Duodenal mucosa (tissue), 2 donors: Measurements from ENCODE around the gene MRPL53.

Experiments used
- H3K27ac ChIP-seq: one replicate; pipeline ENCODE4 v1.7.0; 2013; ENCODE audit warnings: low read depth, low read length
- H3K27me3 ChIP-seq, 2 donors: one replicate each; pipeline ENCODE4 v1.7.0; 2013; ENCODE audit warnings: low read length in 2 of 2, control low read depth in 1 of 2; ENCODE audit not compliant: insufficient read depth in 2 of 2, control insufficient read depth in 1 of 2
- H3K36me3 ChIP-seq, 2 donors: one replicate each; pipeline ENCODE4 v1.7.0; 2013; ENCODE audit warnings: low read length in 2 of 2, control low read depth in 1 of 2; ENCODE audit not compliant: insufficient read depth in 2 of 2, control insufficient read depth in 1 of 2
- H3K4me1 ChIP-seq, 2 donors: one replicate each; pipeline ENCODE4 v1.7.0; 2013; ENCODE audit warnings: low read length in 2 of 2, control low read depth in 1 of 2; ENCODE audit not compliant: insufficient read depth in 2 of 2, control insufficient read depth in 1 of 2
- H3K4me3 ChIP-seq, 2 donors: one replicate each; pipeline ENCODE4 v1.7.0; 2013; ENCODE audit warnings: low read length in 2 of 2, low read depth in 1 of 2
- H3K9ac ChIP-seq, 2 donors: one replicate each; pipeline ENCODE4 v1.7.0; 2013; ENCODE audit warnings: low read length in 2 of 2, low read depth in 1 of 2
- H3K9me3 ChIP-seq, 2 donors: one replicate each; pipeline ENCODE4 v1.7.0; 2013; ENCODE audit warnings: low read length in 2 of 2, control low read depth in 1 of 2; ENCODE audit not compliant: control insufficient read depth in 1 of 2

MRPL53 gene

DNA sequence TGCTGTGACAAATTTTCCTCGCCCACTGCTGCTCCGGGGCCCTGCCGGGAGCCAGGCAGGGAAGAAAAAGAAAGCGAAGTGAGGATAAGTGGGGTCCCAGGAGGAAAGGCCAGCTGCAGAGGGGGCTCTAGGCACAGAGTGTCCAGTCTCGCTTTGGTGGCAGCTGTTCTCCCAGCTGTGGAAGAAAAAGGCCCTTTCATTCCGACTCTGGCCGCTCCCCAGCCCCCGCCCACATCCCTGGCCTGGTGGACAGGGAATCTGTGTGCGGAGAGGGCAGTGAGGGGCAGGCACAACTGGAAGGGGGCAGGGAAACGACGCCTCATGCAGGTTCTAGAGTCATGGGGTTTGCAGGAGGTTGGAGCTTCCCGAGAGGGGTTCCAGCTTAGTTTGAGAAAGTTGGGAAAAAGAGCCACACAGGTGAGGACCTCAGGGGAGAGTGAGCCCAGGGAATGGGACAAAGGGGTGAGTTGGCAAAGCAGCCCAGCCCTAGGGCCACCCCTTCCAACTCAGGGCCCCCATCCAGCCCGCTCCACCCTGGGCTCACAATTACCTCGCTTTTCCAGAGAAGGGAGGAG, 32.6 kb downstream of the MRPL53 start:
- peaks cover 40 to 47% of the 10 kb centered on the region in 2 donors for H3K4me1 ChIP-seq
- peaks cover 3 to 15% of the 10 kb centered on the region in 2 donors for H3K36me3 ChIP-seq
- H3K4me3 ChIP-seq: peak overlapping the region; percentile 76 to 86
- peak overlapping the region; percentile 96 for H3K27ac ChIP-seq
- peak overlapping the region; percentile 73 to 75 for H3K9ac ChIP-seq
- peaks cover 0 to 4% of the 10 kb centered on the region in 2 donors for H3K27me3 ChIP-seq
- H3K9me3 ChIP-seq: no peaks in the 10 kb centered on the region

- peak overlapping the region; percentile 76 to 86 for H3K4me3 ChIP-seq
- H3K9me3 ChIP-seq: no peaks in the 10 kb centered on the region
- H3K27me3 ChIP-seq: peaks cover 0 to 4% of the 10 kb centered on the region in 2 donors
- no peak overlapping the region for H3K27ac ChIP-seq
- peaks cover 3 to 16% of the 10 kb centered on the region in 2 donors for H3K36me3 ChIP-seq
- peak overlapping the region; percentile 73 to 75 for H3K9ac ChIP-seq
- H3K4me1 ChIP-seq: peaks cover 39 to 45% of the 10 kb centered on the region in 2 donors
Observed at GRCh38 chr2:74439373-74439772, 33.1 kb downstream of the MRPL53 start.

GRCh38 chr2:74438248-74438647, 34.2 kb downstream of the MRPL53 start:
- H3K4me3 ChIP-seq: no peak overlapping the region
- no peak overlapping the region for H3K27ac ChIP-seq
- peaks cover 3 to 16% of the 10 kb centered on the region in 2 donors for H3K36me3 ChIP-seq
- no peaks in the 10 kb centered on the region for H3K9me3 ChIP-seq
- peaks cover 0 to 4% of the 10 kb centered on the region in 2 donors for H3K27me3 ChIP-seq
- no peak overlapping the region for H3K9ac ChIP-seq
- H3K4me1 ChIP-seq: peaks cover 33 to 40% of the 10 kb centered on the region in 2 donors

DNA sequence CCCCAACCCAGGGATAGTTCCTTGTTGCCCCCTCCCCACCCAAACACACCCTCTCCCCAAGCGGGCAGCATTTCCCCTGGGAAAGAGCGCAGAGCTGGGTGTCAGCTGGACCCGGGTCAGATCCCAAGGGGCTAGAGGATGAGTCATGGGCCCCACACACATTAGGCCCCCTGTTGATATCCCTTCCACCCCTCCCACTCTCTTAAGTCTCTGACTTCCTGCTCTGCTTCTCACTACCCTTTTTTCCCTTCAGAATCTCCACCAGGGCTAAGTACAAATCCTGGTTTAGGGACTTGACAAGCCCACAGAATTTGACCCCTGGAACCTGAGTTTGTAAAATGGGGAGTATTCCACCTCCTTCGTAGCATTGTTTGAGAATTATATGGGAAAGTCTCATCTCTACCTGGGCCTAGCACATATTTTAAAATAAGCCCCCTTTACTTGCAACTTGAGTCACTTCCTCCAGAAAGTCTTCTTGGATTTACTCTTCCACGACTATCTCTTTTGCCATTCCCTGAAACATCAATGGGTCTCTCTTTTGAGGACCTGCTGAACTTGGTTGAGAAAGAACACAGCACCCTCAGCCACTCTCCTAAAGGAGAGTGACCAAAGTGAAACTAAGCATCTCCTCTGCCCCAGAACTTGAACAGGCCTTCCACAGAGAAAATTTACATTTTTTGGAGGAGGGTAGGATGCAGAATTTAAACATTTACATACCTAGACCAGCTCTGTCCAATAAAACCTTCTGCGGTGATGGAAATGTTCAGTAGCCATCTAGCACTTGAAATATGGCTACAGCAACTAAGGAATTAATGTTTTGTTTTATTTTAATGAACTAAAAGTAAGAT, 35.4 kb downstream of the MRPL53 start:
- no peaks in the 10 kb centered on the region for H3K9me3 ChIP-seq
- H3K4me1 ChIP-seq: peaks cover 32 to 33% of the 10 kb centered on the region in 2 donors
- no peak overlapping the region for H3K27ac ChIP-seq
- H3K27me3 ChIP-seq: peaks cover 0 to 4% of the 10 kb centered on the region in 2 donors
- no peak overlapping the region for H3K9ac ChIP-seq
- no peak overlapping the region for H3K4me3 ChIP-seq
- peaks cover 9 to 21% of the 10 kb centered on the region in 2 donors for H3K36me3 ChIP-seq

DNA sequence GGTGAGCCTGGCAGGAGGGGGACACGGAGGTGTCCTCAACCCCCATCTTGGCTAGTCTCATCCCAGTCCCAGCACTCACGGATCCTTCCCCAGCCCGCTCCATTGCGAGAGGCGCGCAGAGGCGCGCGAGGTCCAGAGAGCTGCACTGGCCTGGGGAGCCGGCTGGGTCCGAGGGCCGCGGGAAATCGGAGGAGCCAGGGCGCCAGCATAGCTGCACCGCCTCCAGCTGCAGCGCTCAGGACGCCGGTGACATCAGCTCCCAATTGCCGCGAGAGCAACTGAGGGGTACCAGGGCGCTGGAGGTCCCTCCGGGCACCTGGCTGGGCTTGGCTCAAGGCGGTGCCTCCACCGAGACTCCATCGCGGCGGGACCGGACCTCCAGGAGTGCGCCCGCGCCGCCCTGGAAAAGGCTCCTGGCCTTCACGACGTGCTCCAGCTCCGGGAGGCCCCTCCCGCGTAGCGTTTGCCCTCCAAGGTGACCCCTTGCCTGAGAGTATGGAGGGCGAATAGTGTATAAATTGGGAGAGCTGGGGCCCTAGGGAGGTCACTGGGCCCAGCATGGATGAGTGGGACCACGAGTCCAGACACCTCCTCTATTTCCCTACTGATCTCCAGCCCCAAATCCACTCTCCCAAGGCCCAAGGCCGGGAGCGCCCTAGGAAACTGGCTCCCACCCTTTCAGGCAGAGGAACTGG, 36.2 kb downstream of the MRPL53 start:
- Histone ChIP-seq H3K9ac (no peak overlapping the region), H3K4me1 (peaks cover 30 to 39% of the 10 kb centered on the region in 2 donors), H3K9me3 (no peaks in the 10 kb centered on the region), H3K27ac (no peak overlapping the region), H3K4me3 (no peak overlapping the region), H3K36me3 (peaks cover 11 to 27% of the 10 kb centered on the region in 2 donors), H3K27me3 (peaks cover 0 to 4% of the 10 kb centered on the region in 2 donors)

- H3K4me3 ChIP-seq: peak overlapping the region in 1 of 2 donors; percentile 38
- H3K9ac ChIP-seq: peak overlapping the region in 1 of 2 donors; percentile 34
- H3K36me3 ChIP-seq: peaks cover 28 to 64% of the 10 kb centered on the region in 2 donors
- H3K4me1 ChIP-seq: peaks cover 26 to 39% of the 10 kb centered on the region in 2 donors
- H3K27ac ChIP-seq: no peak overlapping the region
- no peaks in the 10 kb centered on the region for H3K27me3 ChIP-seq
- no peaks in the 10 kb centered on the region for H3K9me3 ChIP-seq
Observed at GRCh38 chr2:74430502-74430901, 42.0 kb downstream of the MRPL53 start.

- Histone ChIP-seq H3K36me3 (peaks cover 35 to 65% of the 10 kb centered on the region in 2 donors), H3K4me1 (peaks cover 28 to 44% of the 10 kb centered on the region in 2 donors), H3K9ac (peak overlapping the region in 1 of 2 donors; percentile 34), H3K27me3 (no peaks in the 10 kb centered on the region), H3K9me3 (no peaks in the 10 kb centered on the region), H3K4me3 (peak overlapping the region in 1 of 2 donors; percentile 38), H3K27ac (peak overlapping the region; percentile 47)
Observed at GRCh38 chr2:74429487-74430451, 42.7 kb downstream of the MRPL53 start.

GRCh38 chr2:74428675-74429074, 43.8 kb downstream of the MRPL53 start:
- Histone ChIP-seq H3K9ac (no peak overlapping the region), H3K36me3 (peaks cover 36 to 69% of the 10 kb centered on the region in 2 donors), H3K27ac (no peak overlapping the region), H3K27me3 (no peaks in the 10 kb centered on the region), H3K4me3 (no peak overlapping the region), H3K9me3 (no peaks in the 10 kb centered on the region), H3K4me1 (peaks cover 28 to 44% of the 10 kb centered on the region in 2 donors)

- Histone ChIP-seq H3K9ac (no peak overlapping the region), H3K36me3 (peaks cover 36 to 68% of the 10 kb centered on the region in 2 donors), H3K4me1 (peaks cover 28 to 44% of the 10 kb centered on the region in 2 donors), H3K27me3 (no peaks in the 10 kb centered on the region), H3K9me3 (no peaks in the 10 kb centered on the region), H3K4me3 (no peak overlapping the region), H3K27ac (no peak overlapping the region)
Observed at GRCh38 chr2:74427551-74427950, 44.9 kb downstream of the MRPL53 start.
